Left cardiac atrium (tissue), 4 donors: Measurements from ENCODE around the gene SORCS2. TPM values are rescaled to one million over a fixed set of nuclear protein-coding genes. Genes with fewer than 3 reads are reported as not detected.

Experiments used
- ATAC-seq, 2 donors: fragments of 200-7000 bp; cut with Tn5 transposase; one replicate each; pipeline ENCODE4 v1.9.1; 2020; ENCODE audit warnings: mild to moderate bottlenecking in 2 of 2, moderate library complexity in 2 of 2
- DNase-seq: peaks from one replicate; pipeline ENCODE4 v3.0.0-alpha.2; 2020
- intact Hi-C, 2 donors: fragments of 100-400 bp; cut with DNase I; formaldehyde crosslinking; loops; one replicate each; pipeline versions ENCODE4 v1.14.1 to v1.15.1; 2022 to 2023
- total RNA-seq, 2 donors: library from RNA; stranded (reverse); fragmentation: NEBNext Ultra II Directional; extraction: Animal tissue kit (Norgen Biotek cat#: 25700); gene quantifications; one replicate each; pipeline ENCODE4 v1.2.1, GENCODE V29; 2021
- donor health status: DM: no; HTN: yes; CAD: no.
- donor health status: DM: no; HTN: yes; CAD: no; lungs with severe emphysema.
- donor health status: DM: yes; HTN: yes; CAD: no.
- donor health status: Dilated cardiomyopathy.

Gene SORCS2
- total RNA-seq, 2 donors from 2014 or later = 2.4 to 2.6 TPM

GRCh38 chr4:7393601-7394575 is 201.6 kb downstream of the SORCS2 start:
- ATAC-seq (no peak), DNase-seq (no peak)
- intact Hi-C loops = no loop called here

- DNase-seq (no peak), ATAC-seq (no peak)
- intact Hi-C loops = no loop called here
These were observed 202.5 kb downstream of the SORCS2 start for GRCh38 chr4:7394681-7395451.

- intact Hi-C loops = no loop called here
- no peak for ATAC-seq
- no peak for DNase-seq
These were observed 203.3 kb downstream of the SORCS2 start for GRCh38 chr4:7395645-7396044.

- DNase-seq (no peak), ATAC-seq (no peak)
- intact Hi-C loops = no loop called here
These were observed 204.0 kb downstream of the SORCS2 start for GRCh38 chr4:7396186-7396910.

- DNase-seq = no peak
- no peak for ATAC-seq
- intact Hi-C loops = no loop called here
These were observed 205.1 kb downstream of the SORCS2 start for GRCh38 chr4:7397206-7398103.

- no peak for DNase-seq
- intact Hi-C loops = no loop called here
- peak; percentile 66 to 72 for ATAC-seq
These were observed 205.7 kb downstream of the SORCS2 start for GRCh38 chr4:7398104-7398423.

GRCh38 chr4:7398788-7399439 is 206.6 kb downstream of the SORCS2 start:
- intact Hi-C loops = no loop called here
- ATAC-seq (no peak), DNase-seq (no peak)

- no peak for ATAC-seq
- intact Hi-C loops = no loop called here
- DNase-seq = no peak
These were observed 207.3 kb downstream of the SORCS2 start for GRCh38 chr4:7399440-7400234.

GRCh38 chr4:7400671-7401298 is 208.4 kb downstream of the SORCS2 start:
- DNase-seq (no peak), ATAC-seq (no peak)
- intact Hi-C loops = no loop called here

GRCh38 chr4:7402526-7402925 is 210.2 kb downstream of the SORCS2 start:
- DNase-seq = no peak
- peak in 1 of 2 donors; percentile 79 for ATAC-seq
- intact Hi-C loops = no loop called here

- peak; percentile 78 to 81 for ATAC-seq
These were observed 210.7 kb downstream of the SORCS2 start for GRCh38 chr4:7403001-7403400.

GRCh38 chr4:7408166-7408565 is 215.8 kb downstream of the SORCS2 start:
- DNase-seq (no peak), ATAC-seq (no peak)
- intact Hi-C loops = no loop called here

More at GRCh38 chr4:7403001-7403400, 210.7 kb downstream of the SORCS2 start:
- intact Hi-C loops = no loop called here
- DNase-seq = no peak

- DNase-seq (no peak), ATAC-seq (no peak)
- intact Hi-C loops = no loop called here
These were observed 218.1 kb downstream of the SORCS2 start for GRCh38 chr4:7410446-7410845.

GRCh38 chr4:7411491-7411890 is 219.2 kb downstream of the SORCS2 start:
- DNase-seq (no peak), ATAC-seq (no peak)
- intact Hi-C loops = no loop called here

GRCh38 chr4:7411896-7412553 is 219.7 kb downstream of the SORCS2 start:
- intact Hi-C loops = no loop called here
- DNase-seq (peak; percentile 9), ATAC-seq (no peak)

- intact Hi-C loops = no loop called here
- DNase-seq (no peak), ATAC-seq (no peak)
These were observed 220.2 kb downstream of the SORCS2 start for GRCh38 chr4:7412554-7412912.

- intact Hi-C loops = no loop called here
- no peak for DNase-seq
- no peak for ATAC-seq
These were observed 221.7 kb downstream of the SORCS2 start for GRCh38 chr4:7414046-7414445.
